ENCODE results near the gene DUSP3. TPM values are rescaled to one million over a fixed set of nuclear protein-coding genes. Genes with fewer than 3 reads are reported as not detected.

DUSP3 gene
- total and polyA plus RNA-seq, 10 of the 15 experiments (the other 5 are each of a cell fraction or from before 2014, with no cell fraction given), result 1.5 to 12.1 (median 3.8) TPM

- CTCF ChIA-PET, result interaction anchor here (0.8 to 1.6 kb wide), 2 partner anchors 13 to 14 kb away, joined by 3 to 4 read pairs; no protein-coding TSS in a partner anchor
- SMC1A ChIA-PET (ENCODE audit: uncharacterized antibody, unreplicated experiment), result interaction anchor here (1.2 to 1.4 kb wide), 2 partner anchors 14 to 66 kb away, joined by 3 to 4 read pairs; partner anchors contain the start of gene CD300LG
- Histone ChIP-seq H2AFZ (ENCODE audit: control insufficient read depth, low read depth, low read length) (peak within 1 kb of the TSS; percentile 75), H3K27ac (ENCODE audit: control insufficient read depth, insufficient read depth) (no peak within 1 kb of the TSS), H3K9me3 (replicated peaks; ENCODE audit: control insufficient read depth, insufficient read depth, low read length) (no peaks in the 10 kb centered on the region), H3K4me3 (peak within 1 kb of the TSS; percentile 89; the same call in 1 of the 2 replicates), H3K9ac (ENCODE audit: control insufficient read depth, insufficient read depth, low read length) (peak within 1 kb of the TSS; percentile 73; the same call in 1 of the 2 replicates), H3K79me2 (ENCODE audit: control insufficient read depth, insufficient read depth, low read length) (no peaks in the 10 kb centered on the region; the same call in 1 of the 2 replicates), H3K4me2 (ENCODE audit: control insufficient read depth, insufficient read depth) (peak within 1 kb of the TSS; percentile 91), H3K4me1 (ENCODE audit: control insufficient read depth, insufficient read depth, low read length) (no peaks in the 10 kb centered on the region), H4K20me1 (ENCODE audit: control insufficient read depth, insufficient read depth) (no peaks in the 10 kb centered on the region), H3K36me3 (ENCODE audit: control insufficient read depth in 2 of 2, insufficient read depth in 2 of 2, low read length in 1 of 2) (no peaks in the 10 kb centered on the region), H3K27me3 (replicated peaks in 1 of 2; ENCODE audit: control insufficient read depth in 2 of 2, insufficient read depth in 2 of 2, low read length in 1 of 2) (peaks cover 5 to 12% of the 10 kb centered on the region in 2 experiments; a peak in 2 of 4 replicates)
- intact Hi-C loops (cut with micrococcal nuclease; ENCODE audit: unreplicated experiment), result no loop called here
- POLR2A ChIA-PET, result no interaction called here
- FAIRE-seq (no peak), DNase-seq (ENCODE audit: low read depth, low spot score) (no peak), ATAC-seq (no peak)
- no peak for TF ChIP-seq EP300 (IDR thresholded peaks at IDR 0.05; ENCODE audit: borderline replicate concordance in 1 of 2, control insufficient read depth in 1 of 2, low read depth in 2 of 2, low read length in 2 of 2)
- no peak for TF ChIP-seq ZBTB4 (CRISPR knock-in tag; IDR thresholded peaks at IDR 0.05)
- no peak for TF ChIP-seq ZBTB40 (IDR thresholded peaks at IDR 0.05; ENCODE audit: borderline replicate concordance)
- TF ChIP-seq ZNF217 (IDR thresholded peaks at IDR 0.05), result no peak
- no peak for TF ChIP-seq JUNB (IDR thresholded peaks at IDR 0.05)
- no peak for TF ChIP-seq SIX5 (IDR thresholded peaks at IDR 0.05; ENCODE audit: low read depth, low read length, severe bottlenecking)
- no peak for TF ChIP-seq MTA2 (IDR thresholded peaks at IDR 0.05; ENCODE audit: low read depth)
- BruUV-seq (replicated peaks), result no TSS peak
- in situ Hi-C loops (cut with MboI), result no loop called here
- 15% methylated on average over 7 of the region's 7 CpGs for WGBS (ENCODE audit: insufficient coverage, insufficient replicate concordance, low lambda C conversion rate, missing lambda C conversion rate)
- RAD21 ChIA-PET (ENCODE audit: unreplicated experiment), result no interaction called here
Measured at GRCh38 chr17:43780135-43780534, 1.4 kb upstream of the DUSP3 start, which contains the start of gene CFAP97D1. Gene CFAP97D1 (plus strand): TSS chr17:43780435. CDS start chr17:43780463, 28 bp downstream.
